ENCODE data around the gene NAMPT. TPM values are rescaled to one million over a fixed set of nuclear protein-coding genes. Genes with fewer than 3 reads are reported as not detected.

NAMPT gene
- total and polyA plus RNA-seq, 9 of the 15 experiments (the other 6 are each of a cell fraction or from before 2014, with no cell fraction given), result 41.1 to 160 (median 106) TPM

DNA sequence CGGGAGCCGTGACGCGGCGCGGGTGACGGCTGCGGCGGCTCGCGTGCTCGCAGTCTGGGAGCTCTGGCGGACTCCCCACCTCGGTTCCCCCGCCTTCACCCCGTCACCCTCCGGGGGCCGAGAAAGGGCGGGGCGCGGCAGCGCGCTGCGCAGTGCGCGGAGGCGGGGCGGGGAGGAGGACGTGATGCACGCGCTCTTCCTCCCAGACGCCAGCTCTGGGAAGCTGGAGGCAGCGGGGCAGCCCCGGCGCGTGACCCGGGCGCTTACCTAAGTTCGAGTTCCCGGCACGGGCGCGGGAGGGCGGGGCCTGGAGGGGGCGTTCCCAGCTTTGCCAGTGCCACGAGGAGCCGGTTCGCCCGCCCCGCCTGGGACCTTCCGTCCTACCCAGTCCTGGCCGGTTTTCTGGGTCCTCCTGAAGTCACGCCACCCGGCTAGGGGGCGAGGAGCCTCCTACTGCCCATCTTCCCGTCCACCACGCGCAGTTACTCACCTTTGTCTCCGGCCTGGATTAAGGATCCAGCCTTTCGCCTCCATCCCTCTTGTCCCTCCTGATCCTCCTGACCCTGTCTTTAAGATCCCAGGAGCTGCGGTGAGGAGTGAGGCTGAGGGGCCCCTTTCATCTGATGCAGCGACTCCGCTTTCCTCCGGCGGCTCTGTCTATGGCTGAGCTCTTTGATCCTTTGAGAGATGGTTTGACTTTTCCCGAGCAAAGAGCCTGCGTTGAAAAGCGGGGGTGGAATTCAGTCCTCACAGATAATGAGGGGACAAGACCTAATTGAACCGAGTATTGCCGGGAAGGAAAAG lies 470 bp upstream of the NAMPT start (continued):
- TF ChIP-seq, protein P1, sequence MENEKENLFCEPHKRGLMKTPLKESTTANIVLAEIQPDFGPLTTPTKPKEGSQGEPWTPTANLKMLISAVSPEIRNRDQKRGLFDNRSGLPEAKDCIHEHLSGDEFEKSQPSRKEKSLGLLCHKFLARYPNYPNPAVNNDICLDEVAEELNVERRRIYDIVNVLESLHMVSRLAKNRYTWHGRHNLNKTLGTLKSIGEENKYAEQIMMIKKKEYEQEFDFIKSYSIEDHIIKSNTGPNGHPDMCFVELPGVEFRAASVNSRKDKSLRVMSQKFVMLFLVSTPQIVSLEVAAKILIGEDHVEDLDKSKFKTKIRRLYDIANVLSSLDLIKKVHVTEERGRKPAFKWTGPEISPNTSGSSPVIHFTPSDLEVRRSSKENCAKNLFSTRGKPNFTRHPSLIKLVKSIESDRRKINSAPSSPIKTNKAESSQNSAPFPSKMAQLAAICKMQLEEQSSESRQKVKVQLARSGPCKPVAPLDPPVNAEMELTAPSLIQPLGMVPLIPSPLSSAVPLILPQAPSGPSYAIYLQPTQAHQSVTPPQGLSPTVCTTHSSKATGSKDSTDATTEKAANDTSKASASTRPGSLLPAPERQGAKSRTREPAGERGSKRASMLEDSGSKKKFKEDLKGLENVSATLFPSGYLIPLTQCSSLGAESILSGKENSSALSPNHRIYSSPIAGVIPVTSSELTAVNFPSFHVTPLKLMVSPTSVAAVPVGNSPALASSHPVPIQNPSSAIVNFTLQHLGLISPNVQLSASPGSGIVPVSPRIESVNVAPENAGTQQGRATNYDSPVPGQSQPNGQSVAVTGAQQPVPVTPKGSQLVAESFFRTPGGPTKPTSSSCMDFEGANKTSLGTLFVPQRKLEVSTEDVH (IDR thresholded peaks at IDR 0.05; ENCODE audit: low read depth, partially characterized antibody), result no peak
- TF ChIP-seq KLF16 (IDR thresholded peaks at IDR 0.05) (peak; percentile 64), MCM7 (IDR thresholded peaks at IDR 0.05) (no peak), ELF4 (CRISPR knock-in tag; IDR thresholded peaks at IDR 0.05) (no peak), LARP7 (IDR thresholded peaks at IDR 0.05) (peak; percentile 15; the same call in 1 of the 2 replicates), NFYB (IDR thresholded peaks at IDR 0.05; ENCODE audit: extremely low read depth, insufficient read length) (no peak), SOX6 (IDR thresholded peaks at IDR 0.05) (peak; percentile 73), ZNF3 (CRISPR knock-in tag; IDR thresholded peaks at IDR 0.05) (no peak), ZNF583 (CRISPR knock-in tag; IDR thresholded peaks at IDR 0.05) (peak; percentile 74; the same call in 1 of the 2 replicates), ZFX (CRISPR knock-in tag; IDR thresholded peaks at IDR 0.05) (peak; percentile 67), ZNF184 (CRISPR knock-in tag; IDR thresholded peaks at IDR 0.05) (no peak), U2AF2 (optimal IDR thresholded peaks at IDR 0.05; ENCODE audit: low read depth, low read length) (no peak), ZNF384 (IDR thresholded peaks at IDR 0.05; ENCODE audit: low read depth, low read length) (no peak; the same call in 1 of the 2 replicates), NR2C2 (CRISPR knock-in tag; IDR thresholded peaks at IDR 0.05) (no peak), NR2C2 (tag; IDR thresholded peaks at IDR 0.05) (peak; percentile 83), KAT7 (CRISPR knock-in tag; IDR thresholded peaks at IDR 0.05; ENCODE audit: borderline replicate concordance) (0 out of 2 replicates have a peak, but pooled peaks have one; percentile 63), BCOR (IDR thresholded peaks at IDR 0.05) (peak; percentile 69), RB1 (IDR thresholded peaks at IDR 0.05; ENCODE audit: low read depth) (peak; percentile 90), ZNF551 (CRISPR knock-in tag; IDR thresholded peaks at IDR 0.05) (no peak), NKRF (IDR thresholded peaks at IDR 0.05; ENCODE audit: borderline replicate concordance) (peak; percentile 95), ZNF696 (CRISPR knock-in tag; conservative IDR thresholded peaks at IDR 0.05) (no peak), ZNF644 (tag; IDR thresholded peaks at IDR 0.05; ENCODE audit: low read depth) (no peak; the same call in 1 of the 2 replicates), PPARD (CRISPR knock-in tag; IDR thresholded peaks at IDR 0.05) (no peak), LEF1 (IDR thresholded peaks at IDR 0.05) (peak; percentile 82)

Data from K562 (cell line).